DOHH2 (cell line): Measurements from ENCODE around the gene POU2F3.

Source experiments
- EZH2phosphoT487 ChIP-seq: fragments of 200-600 bp; sonication (generic); IDR thresholded peaks from 2 replicates; pipeline ENCODE4 v1.6.1; 2017; ENCODE audit warnings: borderline replicate concordance, mild to moderate bottlenecking, antibody characterized with exemption, low read length, moderate library complexity, mixed read lengths
- TF ChIP-seq, protein P1 (sequence below): fragments of 200-600 bp; sonication (generic); IDR thresholded peaks from one replicate; pipeline ENCODE4 v1.5.1; 2014; ENCODE audit warnings: antibody characterized with exemption, mild to moderate bottlenecking, low read depth, low read length; ENCODE audit not compliant: poor library complexity, severe bottlenecking

DNA sequence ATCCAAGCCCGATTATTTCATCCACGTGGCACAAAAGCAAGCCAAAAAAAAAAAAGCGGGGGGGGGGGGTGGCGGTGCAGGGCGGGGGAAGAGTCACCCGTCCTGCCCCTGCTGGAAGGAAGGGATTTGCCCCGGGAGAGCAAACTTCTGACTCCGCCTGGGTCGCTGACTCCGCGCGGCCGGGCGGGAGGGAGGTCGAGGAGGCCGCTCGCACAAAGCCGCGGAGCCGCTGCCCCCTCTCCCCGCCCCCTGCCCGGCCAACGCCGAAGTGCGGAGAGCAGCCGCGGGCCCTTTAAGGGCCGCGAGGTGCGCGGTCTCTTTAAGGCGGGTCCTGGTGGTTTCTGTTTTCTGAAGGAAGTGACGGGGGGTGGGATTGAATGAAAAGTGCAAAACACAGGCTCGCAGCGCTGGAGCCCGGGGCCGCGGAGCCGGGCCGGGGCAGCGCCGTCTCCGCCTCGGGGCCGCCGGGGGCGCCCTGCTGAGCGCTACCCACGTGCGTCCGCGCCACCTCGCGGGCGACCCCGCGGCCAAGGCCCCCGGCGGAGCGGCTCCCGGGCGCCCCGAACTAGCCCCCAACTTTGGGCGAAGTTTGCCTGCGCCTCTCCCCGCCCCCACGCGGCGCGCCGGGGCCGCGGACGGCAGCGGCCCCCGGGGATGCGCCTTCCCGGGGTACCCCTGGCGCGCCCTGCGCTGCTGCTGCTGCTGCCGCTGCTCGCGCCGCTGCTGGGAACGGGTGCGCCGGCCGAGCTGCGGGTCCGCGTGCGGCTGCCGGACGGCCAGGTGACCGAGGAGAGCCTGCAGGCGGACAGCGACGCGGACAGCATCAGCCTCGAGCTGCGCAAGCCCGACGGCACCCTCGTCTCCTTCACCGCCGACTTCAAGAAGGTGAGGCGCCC lies 29.1 kb upstream of the POU2F3 start, which contains the start of gene OAF:
- TF ChIP-seq, protein P1, sequence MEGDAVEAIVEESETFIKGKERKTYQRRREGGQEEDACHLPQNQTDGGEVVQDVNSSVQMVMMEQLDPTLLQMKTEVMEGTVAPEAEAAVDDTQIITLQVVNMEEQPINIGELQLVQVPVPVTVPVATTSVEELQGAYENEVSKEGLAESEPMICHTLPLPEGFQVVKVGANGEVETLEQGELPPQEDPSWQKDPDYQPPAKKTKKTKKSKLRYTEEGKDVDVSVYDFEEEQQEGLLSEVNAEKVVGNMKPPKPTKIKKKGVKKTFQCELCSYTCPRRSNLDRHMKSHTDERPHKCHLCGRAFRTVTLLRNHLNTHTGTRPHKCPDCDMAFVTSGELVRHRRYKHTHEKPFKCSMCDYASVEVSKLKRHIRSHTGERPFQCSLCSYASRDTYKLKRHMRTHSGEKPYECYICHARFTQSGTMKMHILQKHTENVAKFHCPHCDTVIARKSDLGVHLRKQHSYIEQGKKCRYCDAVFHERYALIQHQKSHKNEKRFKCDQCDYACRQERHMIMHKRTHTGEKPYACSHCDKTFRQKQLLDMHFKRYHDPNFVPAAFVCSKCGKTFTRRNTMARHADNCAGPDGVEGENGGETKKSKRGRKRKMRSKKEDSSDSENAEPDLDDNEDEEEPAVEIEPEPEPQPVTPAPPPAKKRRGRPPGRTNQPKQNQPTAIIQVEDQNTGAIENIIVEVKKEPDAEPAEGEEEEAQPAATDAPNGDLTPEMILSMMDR, result no peak
- TF ChIP-seq EZH2phosphoT487, result no peak
